ENCODE data around the gene IQCC. TPM values are rescaled to one million over a fixed set of nuclear protein-coding genes. Genes with fewer than 3 reads are reported as not detected.
A peak's percentile ranks its signal among the peaks of the same experiment; 100 is the strongest.

Gene IQCC
- total RNA-seq, 1 donor from 2014 or later = 4.2 TPM

DNA sequence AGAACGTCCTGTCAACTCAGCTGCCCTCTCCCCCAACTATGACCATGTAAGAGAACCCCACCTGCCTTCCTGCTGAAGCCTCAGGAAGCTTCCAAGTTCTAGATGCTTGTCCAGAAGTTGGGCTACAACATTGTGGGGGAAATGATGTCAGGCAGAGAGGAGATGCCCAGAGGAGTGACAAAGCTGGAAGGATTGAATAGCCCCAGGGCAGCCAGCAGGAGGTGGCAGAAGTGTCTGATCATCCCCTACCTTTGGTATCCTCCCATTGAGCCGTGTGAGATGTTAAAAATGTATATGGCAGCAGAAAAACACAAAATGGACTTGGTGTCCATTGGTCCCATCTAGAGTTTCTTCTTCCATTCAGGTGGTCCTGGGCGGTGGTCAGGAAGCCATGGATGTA, 23.3 kb downstream of the IQCC start:
- Mint-ChIP-seq H3K27ac (peak overlapping the region; percentile 57), H3K9me3 (no peaks in the 10 kb centered on the region), H3K36me3 (ENCODE audit: low read depth) (peaks cover 72% of the 10 kb centered on the region), H3K4me3 (no peak overlapping the region), H3K27me3 (no peaks in the 10 kb centered on the region), H3K4me1 (peaks cover 9% of the 10 kb centered on the region)
- intact Hi-C loops (cut with micrococcal nuclease) = no loop called here
- ChIA-PET POLR2A (interaction anchor here (1.8 kb wide), 1 partner anchor 12 kb away, joined by 4 read pairs; no protein-coding TSS in a partner anchor), CTCF (interaction anchor here (0.6 to 2.0 kb wide), 3 partner anchors 13 to 165 kb away, joined by 3 to 5 read pairs (median 4); no protein-coding TSS in a partner anchor)
- TF ChIP-seq, protein P1, sequence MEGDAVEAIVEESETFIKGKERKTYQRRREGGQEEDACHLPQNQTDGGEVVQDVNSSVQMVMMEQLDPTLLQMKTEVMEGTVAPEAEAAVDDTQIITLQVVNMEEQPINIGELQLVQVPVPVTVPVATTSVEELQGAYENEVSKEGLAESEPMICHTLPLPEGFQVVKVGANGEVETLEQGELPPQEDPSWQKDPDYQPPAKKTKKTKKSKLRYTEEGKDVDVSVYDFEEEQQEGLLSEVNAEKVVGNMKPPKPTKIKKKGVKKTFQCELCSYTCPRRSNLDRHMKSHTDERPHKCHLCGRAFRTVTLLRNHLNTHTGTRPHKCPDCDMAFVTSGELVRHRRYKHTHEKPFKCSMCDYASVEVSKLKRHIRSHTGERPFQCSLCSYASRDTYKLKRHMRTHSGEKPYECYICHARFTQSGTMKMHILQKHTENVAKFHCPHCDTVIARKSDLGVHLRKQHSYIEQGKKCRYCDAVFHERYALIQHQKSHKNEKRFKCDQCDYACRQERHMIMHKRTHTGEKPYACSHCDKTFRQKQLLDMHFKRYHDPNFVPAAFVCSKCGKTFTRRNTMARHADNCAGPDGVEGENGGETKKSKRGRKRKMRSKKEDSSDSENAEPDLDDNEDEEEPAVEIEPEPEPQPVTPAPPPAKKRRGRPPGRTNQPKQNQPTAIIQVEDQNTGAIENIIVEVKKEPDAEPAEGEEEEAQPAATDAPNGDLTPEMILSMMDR (IDR thresholded peaks at IDR 0.05) = no peak
- ATAC-seq (ENCODE audit: low read depth) (no peak), DNase-seq (no peak)

DNA sequence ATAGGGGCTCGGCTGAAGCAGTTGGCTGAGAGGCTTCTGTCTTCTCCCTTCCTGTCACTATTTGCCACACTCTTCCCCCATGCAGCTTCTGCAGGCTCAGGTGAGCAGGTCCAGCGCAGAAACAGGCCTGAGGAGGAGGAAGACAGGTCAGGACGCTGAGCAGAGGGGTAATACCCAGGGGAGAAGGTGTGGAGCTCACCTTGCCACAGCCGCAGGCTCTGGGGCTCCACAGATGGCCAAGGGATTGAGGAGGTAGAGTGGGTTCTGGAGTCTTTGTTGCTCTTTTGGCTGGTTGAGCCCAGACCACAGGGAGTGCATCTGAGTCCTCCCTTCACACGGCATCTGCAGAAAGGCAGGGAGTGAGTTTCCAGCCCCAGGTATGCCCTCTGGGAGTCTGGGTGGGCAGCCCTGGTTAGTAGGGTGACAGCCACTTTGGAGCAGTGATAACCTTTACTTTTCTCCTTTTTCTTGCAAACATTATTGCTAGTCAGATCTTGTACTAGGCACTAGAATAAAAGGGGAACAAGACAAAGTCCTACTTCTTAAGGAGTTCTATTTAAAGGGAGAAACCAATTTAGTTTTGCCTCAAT, 26.5 kb downstream of the IQCC start:
- Mint-ChIP-seq H3K27ac (no peak overlapping the region), H3K36me3 (ENCODE audit: low read depth) (peaks cover 54% of the 10 kb centered on the region), H3K27me3 (no peaks in the 10 kb centered on the region), H3K9me3 (no peaks in the 10 kb centered on the region), H3K4me3 (no peak overlapping the region), H3K4me1 (no peaks in the 10 kb centered on the region)
- DNase-seq (no peak), ATAC-seq (ENCODE audit: low read depth) (no peak)
- TF ChIP-seq, protein P1 (IDR thresholded peaks at IDR 0.05) = no peak
- intact Hi-C loops (cut with micrococcal nuclease) = no loop called here
- ChIA-PET POLR2A (interaction anchor here (2.7 kb wide), 1 partner anchor 9 kb away, joined by 9 read pairs; no protein-coding TSS in a partner anchor), CTCF (interaction anchor here (1.7 kb wide), 1 partner anchor 17 kb away, joined by 5 read pairs; no protein-coding TSS in a partner anchor)

DNA sequence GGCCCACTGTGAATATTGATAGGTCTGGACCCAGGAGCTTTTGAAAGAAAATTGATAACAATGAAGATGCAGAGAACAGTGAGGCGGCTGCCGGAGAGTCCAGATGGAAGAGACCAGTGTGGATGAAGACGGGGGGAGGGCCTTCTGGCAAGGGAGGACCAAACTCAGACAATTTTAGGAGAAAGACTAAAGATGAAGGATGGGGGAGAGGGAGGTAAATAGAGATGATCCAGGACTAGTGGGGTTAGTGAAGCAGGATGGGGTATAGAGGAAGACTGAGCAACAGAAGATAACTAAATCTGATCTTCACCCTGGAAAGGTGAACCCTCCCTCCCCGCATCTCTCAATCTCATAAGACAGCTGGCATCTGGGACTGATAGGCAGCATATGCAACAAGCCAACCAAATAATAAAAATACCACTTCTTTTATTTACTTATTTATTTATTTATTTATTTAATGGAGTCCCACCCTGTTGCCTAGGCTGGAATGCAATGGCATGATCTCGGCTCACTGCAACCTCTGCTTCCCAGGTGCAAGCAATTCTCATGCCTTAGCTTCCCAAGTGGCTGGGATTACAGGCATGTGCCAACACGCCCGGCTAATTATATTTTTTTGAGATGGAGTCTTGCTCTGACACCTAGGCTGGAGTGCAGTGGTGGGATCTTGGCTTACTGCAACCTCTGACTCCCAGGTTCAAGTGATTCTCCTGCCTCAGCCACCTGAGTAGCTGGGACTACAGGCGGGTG, 27.3 kb downstream of the IQCC start:
- DNase-seq = no peak
- intact Hi-C loops (cut with micrococcal nuclease) = no loop called here
- H3K27ac Mint-ChIP-seq = no peak overlapping the region
- ATAC-seq (ENCODE audit: low read depth) = no peak
- no peaks in the 10 kb centered on the region for H3K27me3 Mint-ChIP-seq
- CTCF ChIA-PET = interaction anchor here (1.7 kb wide), 1 partner anchor 16 kb away, joined by 5 read pairs; no protein-coding TSS in a partner anchor
- TF ChIP-seq, protein P1 (IDR thresholded peaks at IDR 0.05) = no peak
- no peak overlapping the region for H3K4me3 Mint-ChIP-seq
- peaks cover 48% of the 10 kb centered on the region for H3K36me3 Mint-ChIP-seq (ENCODE audit: low read depth)
- POLR2A ChIA-PET = interaction anchor here (2.7 kb wide), 1 partner anchor 8 kb away, joined by 9 read pairs; no protein-coding TSS in a partner anchor
- no peaks in the 10 kb centered on the region for H3K9me3 Mint-ChIP-seq
- H3K4me1 Mint-ChIP-seq = no peaks in the 10 kb centered on the region

DNA sequence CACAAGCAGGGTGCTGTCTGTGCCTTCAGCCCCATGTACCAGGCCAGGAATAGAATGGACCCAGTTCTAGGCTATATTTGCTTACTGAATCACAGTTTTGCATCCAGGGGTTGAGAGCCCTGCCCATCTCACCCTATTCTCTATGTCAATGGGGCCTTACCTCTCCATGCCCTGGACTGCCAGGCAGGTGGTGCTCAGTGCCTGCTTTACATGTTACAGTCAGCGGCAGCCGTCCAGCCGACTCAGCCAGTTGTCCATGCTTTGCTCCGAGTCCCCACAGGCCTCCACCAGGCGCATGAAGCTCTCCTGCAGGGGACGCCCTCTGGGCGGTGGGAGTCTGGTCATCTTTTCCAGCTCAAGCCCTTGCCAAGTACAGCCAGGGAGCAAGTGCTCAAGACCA, 29.3 kb downstream of the IQCC start:
- H3K27ac Mint-ChIP-seq = no peak overlapping the region
- ATAC-seq (ENCODE audit: low read depth) (no peak), DNase-seq (no peak)
- TF ChIP-seq, protein P1 (IDR thresholded peaks at IDR 0.05) = no peak
- peaks cover 28% of the 10 kb centered on the region for H3K36me3 Mint-ChIP-seq (ENCODE audit: low read depth)
- no peak overlapping the region for H3K4me3 Mint-ChIP-seq
- intact Hi-C loops (cut with micrococcal nuclease) = no loop called here
- no peaks in the 10 kb centered on the region for H3K27me3 Mint-ChIP-seq
- H3K9me3 Mint-ChIP-seq = no peaks in the 10 kb centered on the region
- CTCF ChIA-PET = interaction anchor here (1.0 kb wide), 1 partner anchor 18 kb away, joined by 3 read pairs; no protein-coding TSS in a partner anchor
- POLR2A ChIA-PET = no interaction called here
- peaks cover 2% of the 10 kb centered on the region for H3K4me1 Mint-ChIP-seq

DNA sequence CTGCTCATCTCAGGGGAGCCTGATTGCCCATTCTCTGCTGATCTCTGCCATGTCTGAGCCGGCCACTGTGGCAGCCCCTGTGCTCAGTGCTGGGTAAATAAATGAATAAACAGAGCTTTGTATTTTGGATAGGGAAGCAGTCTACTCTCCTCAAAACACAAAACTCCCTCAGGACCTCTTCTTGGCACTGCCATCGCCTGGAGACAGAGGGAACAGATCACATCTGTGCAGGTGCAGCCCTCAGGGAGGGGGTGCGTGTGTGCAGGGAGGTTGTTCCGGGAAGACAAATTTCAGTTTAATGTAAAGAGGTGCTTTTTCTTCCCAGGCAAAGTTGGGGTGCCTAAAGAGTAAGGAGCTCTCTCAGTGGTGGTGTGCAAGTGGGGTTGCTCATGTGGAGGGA, 33.9 kb downstream of the IQCC start:
- peaks cover 21% of the 10 kb centered on the region for H3K4me1 Mint-ChIP-seq
- no peaks in the 10 kb centered on the region for H3K27me3 Mint-ChIP-seq
- no peaks in the 10 kb centered on the region for H3K9me3 Mint-ChIP-seq
- H3K27ac Mint-ChIP-seq = peak overlapping the region; percentile 59
- ChIA-PET POLR2A (interaction anchor here (0.7 to 5.2 kb wide), 9 partner anchors 7 to 155 kb away, joined by 4 to 142 read pairs (median 20); partner anchors contain the start of genes BSDC1, CCDC28B, EIF3I and HDAC1), CTCF (interaction anchor here (0.6 to 4.3 kb wide), 6 partner anchors 11 to 97 kb away, joined by 4 to 42 read pairs (median 17); partner anchors contain the start of genes HDAC1, LCK and MARCKSL1)
- intact Hi-C loops (cut with micrococcal nuclease) = no loop called here
- TF ChIP-seq, protein P1 (IDR thresholded peaks at IDR 0.05) = no peak
- peak overlapping the region; percentile 62 for H3K4me3 Mint-ChIP-seq
- no peak for ATAC-seq (ENCODE audit: low read depth)
- H3K36me3 Mint-ChIP-seq (ENCODE audit: low read depth) = no peaks in the 10 kb centered on the region
- DNase-seq = no peak

Measured in activated B cell treated with CpG ODN at 0.5 μM for 24 hours (primary cell).